ENCODE measurements around the gene UGP2.

- TF ChIP-seq EP300 (IDR thresholded peaks at IDR 0.05) (no peak), CTCF (IDR thresholded peaks at IDR 0.05) (no peak), POLR2A (IDR thresholded peaks at IDR 0.05) (no peak)
These were observed 4.8 kb downstream of the UGP2 start for GRCh38 chr2:63846487-63846886.

Measured in upper lobe of left lung (tissue), 4 donors.